Muscle layer of colon (tissue), 2 donors: ENCODE measurements around the gene NLRP5.

Experiments
- H3K27ac ChIP-seq: one replicate; pipeline ENCODE4 v1.7.0; 2013; ENCODE audit warnings: low read depth, mild to moderate bottlenecking, low read length, moderate library complexity
- H3K27me3 ChIP-seq, 2 donors: one replicate each; pipeline ENCODE4 v1.7.0; 2013; ENCODE audit warnings: low read length in 2 of 2, mild to moderate bottlenecking in 2 of 2; ENCODE audit not compliant: insufficient read depth in 2 of 2, control insufficient read depth in 1 of 2
- H3K36me3 ChIP-seq: one replicate; pipeline ENCODE4 v1.7.0; 2013; ENCODE audit warnings: mild to moderate bottlenecking, low read length; ENCODE audit not compliant: insufficient read depth
- H3K4me1 ChIP-seq: one replicate; pipeline ENCODE4 v1.7.0; 2013; ENCODE audit warnings: mild to moderate bottlenecking, low read length; ENCODE audit not compliant: insufficient read depth
- H3K4me3 ChIP-seq, 2 donors: one replicate each; pipeline ENCODE4 v1.7.0; 2013; ENCODE audit warnings: low read length in 2 of 2, low read depth in 1 of 2, mild to moderate bottlenecking in 1 of 2, moderate library complexity in 1 of 2
- H3K9ac ChIP-seq: one replicate; pipeline ENCODE4 v1.7.0; 2013; ENCODE audit warnings: low read length
- H3K9me3 ChIP-seq: one replicate; pipeline ENCODE4 v1.7.0; 2013; ENCODE audit warnings: mild to moderate bottlenecking, low read length
- donor health status: abdominal sarcoma.
- donor health status: Adenocarcinoma of cecum.

The NLRP5 gene

DNA sequence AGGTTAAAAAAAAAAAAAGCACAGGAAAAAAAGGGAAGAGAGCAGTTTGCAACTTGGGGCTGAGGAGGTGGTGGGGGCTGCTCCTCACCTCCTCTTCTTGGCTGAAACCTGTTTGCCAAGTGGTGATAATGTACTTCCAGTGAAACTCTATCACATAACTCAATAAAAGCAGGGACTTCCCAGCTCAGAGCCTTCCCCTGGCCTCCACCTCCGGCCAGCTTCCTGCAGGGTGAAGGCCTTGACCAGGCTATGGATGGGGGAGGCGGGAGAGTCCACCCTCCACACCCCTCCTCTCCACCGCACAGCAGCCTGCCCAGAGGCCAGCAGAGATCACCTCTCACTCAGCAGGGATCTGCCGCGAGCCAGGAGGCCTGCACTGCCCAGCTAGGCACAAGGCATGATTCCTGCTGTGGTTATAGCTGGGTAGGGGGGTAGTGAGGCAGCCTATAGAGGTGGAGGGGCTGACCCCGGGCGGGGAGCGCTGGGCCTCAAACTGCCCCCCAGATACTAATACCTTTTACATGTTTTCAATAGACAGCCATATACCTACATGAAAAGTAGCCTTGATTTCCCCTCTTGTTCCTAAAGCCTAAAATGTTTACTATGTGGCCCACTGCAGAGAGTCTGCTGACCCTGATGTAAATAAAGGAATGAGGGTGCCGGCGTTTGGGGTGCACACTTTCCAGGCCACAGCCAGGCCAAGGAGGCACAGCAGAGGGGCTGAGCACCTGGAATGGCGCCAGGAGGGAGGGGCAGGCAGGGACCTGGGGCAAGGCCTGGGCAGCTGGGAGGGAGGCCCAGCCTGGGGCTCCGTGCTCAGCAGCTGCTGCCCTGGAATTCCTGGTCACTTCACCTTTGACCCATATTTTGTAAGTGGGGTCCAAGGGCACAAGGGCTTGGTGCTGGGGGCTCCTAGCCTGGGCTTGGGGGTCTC lies 124.2 kb downstream of the NLRP5 start:
- peak overlapping the region; percentile 58 for H3K27ac ChIP-seq
- H3K9ac ChIP-seq = peak overlapping the region; percentile 9
- peaks cover 55% of the 10 kb centered on the region for H3K4me1 ChIP-seq
- peak overlapping the region in 1 of 2 donors; percentile 20 for H3K4me3 ChIP-seq
- no peaks in the 10 kb centered on the region for H3K36me3 ChIP-seq
- no peaks in the 10 kb centered on the region for H3K9me3 ChIP-seq
- no peaks in the 10 kb centered on the region for H3K27me3 ChIP-seq
